ENCODE data around the gene SLC25A11. TPM values are rescaled to one million over a fixed set of nuclear protein-coding genes. Genes with fewer than 3 reads are reported as not detected.
"Not testable (repeated sequence)": the region's sequence is repeated elsewhere in the genome, so short reads cannot be mapped to it uniquely, and the experiment has no call there.

SLC25A11 gene
- total RNA-seq, 3 donors from 2014 or later, result 38.8 to 48.5 (median 42.6) TPM

GRCh38 chr17:4932756-4933155, 7.1 kb downstream of the SLC25A11 start:
- Histone ChIP-seq H3K27ac (no peak overlapping the region), H3K27me3 (no peaks in the 10 kb centered on the region), H3K4me3 (no peak overlapping the region), H3K36me3 (no peaks in the 10 kb centered on the region), H3K4me1 (peaks cover 0 to 8% of the 10 kb centered on the region in 2 donors), H3K9me3 (no peaks in the 10 kb centered on the region)
- DNase-seq (ENCODE audit: low spot score in 2 of 2), result no peak
- no peak for TF ChIP-seq POLR2AphosphoS5 (IDR thresholded peaks at IDR 0.05)
- no peak for TF ChIP-seq CTCF (IDR thresholded peaks at IDR 0.05)
- TF ChIP-seq POLR2A (IDR thresholded peaks at IDR 0.05), result no peak
- intact Hi-C loops (cut with DNase I; ENCODE audit: low total_unique reads), result no loop called here

- Histone ChIP-seq H3K36me3 (no peaks in the 10 kb centered on the region), H3K27ac (no peak within 1 kb of the TSS), H3K4me3 (no peak within 1 kb of the TSS), H3K4me1 (peaks cover 0 to 8% of the 10 kb centered on the region in 2 donors), H3K27me3 (no peaks in the 10 kb centered on the region), H3K9me3 (no peaks in the 10 kb centered on the region)
- no peak for TF ChIP-seq CTCF (IDR thresholded peaks at IDR 0.05)
- TF ChIP-seq POLR2AphosphoS5 (IDR thresholded peaks at IDR 0.05), result no peak
- no peak for TF ChIP-seq POLR2A (IDR thresholded peaks at IDR 0.05)
- no peak for DNase-seq (ENCODE audit: low spot score in 2 of 2)
- intact Hi-C loops (cut with DNase I; ENCODE audit: low total_unique reads), result no loop called here
These were observed 7.9 kb downstream of the SLC25A11 start, which contains the start of gene GP1BA for GRCh38 chr17:4931963-4932362. Gene GP1BA (plus strand): TSS chr17:4932277. CDS start chr17:4932605, 328 bp downstream.

- peaks cover 0 to under 1% of the 10 kb centered on the region in 2 donors for H3K4me1 ChIP-seq
- H3K4me3 ChIP-seq, result no peak overlapping the region
- no peak for DNase-seq (ENCODE audit: low spot score in 2 of 2)
- H3K36me3 ChIP-seq, result no peaks in the 10 kb centered on the region
- H3K27ac ChIP-seq, result no peak overlapping the region
- no peaks in the 10 kb centered on the region for H3K27me3 ChIP-seq
- intact Hi-C loops (cut with DNase I; ENCODE audit: low total_unique reads), result no loop called here
- no peak for TF ChIP-seq CTCF (IDR thresholded peaks at IDR 0.05)
- no peak for TF ChIP-seq POLR2A (IDR thresholded peaks at IDR 0.05)
- no peak for TF ChIP-seq POLR2AphosphoS5 (IDR thresholded peaks at IDR 0.05)
- no peaks in the 10 kb centered on the region for H3K9me3 ChIP-seq
These were observed 11.0 kb downstream of the SLC25A11 start for GRCh38 chr17:4928881-4929280.

- intact Hi-C loops (cut with DNase I; ENCODE audit: low total_unique reads); H3K27me3 ChIP-seq; DNase-seq (ENCODE audit: low spot score in 2 of 2); H3K36me3 ChIP-seq; H3K27ac ChIP-seq; H3K9me3 ChIP-seq; H3K4me1 ChIP-seq; H3K4me3 ChIP-seq: not testable (repeated sequence)
These were observed 13.1 kb downstream of the SLC25A11 start for GRCh38 chr17:4926577-4927335.

GRCh38 chr17:4921320-4921719, 18.5 kb downstream of the SLC25A11 start:
- no peaks in the 10 kb centered on the region for H3K27me3 ChIP-seq
- H3K4me1 ChIP-seq, result no peaks in the 10 kb centered on the region
- H3K36me3 ChIP-seq, result no peaks in the 10 kb centered on the region
- no peak overlapping the region for H3K4me3 ChIP-seq
- intact Hi-C loops (cut with DNase I; ENCODE audit: low total_unique reads), result no loop called here
- DNase-seq (ENCODE audit: low spot score in 2 of 2), result no peak
- TF ChIP-seq POLR2AphosphoS5 (IDR thresholded peaks at IDR 0.05), result no peak
- no peak for TF ChIP-seq CTCF (IDR thresholded peaks at IDR 0.05)
- TF ChIP-seq POLR2A (IDR thresholded peaks at IDR 0.05), result no peak
- H3K27ac ChIP-seq, result no peak overlapping the region
- H3K9me3 ChIP-seq, result no peaks in the 10 kb centered on the region
